LHCN-M2 (cell line): ENCODE results near the gene CA4. TPM values are rescaled to one million over a fixed set of nuclear protein-coding genes. Genes with fewer than 3 reads are reported as not detected.
A peak's percentile ranks its signal among the peaks of the same experiment; 100 is the strongest.

Source experiments
- DNase-seq: peaks from one replicate; pipeline ENCODE4 v3.0.0-alpha.2; 2012; ENCODE audit warnings: low read depth
- total RNA-seq: library from RNA; depleted of rRNA; stranded (reverse); fragments of >200 nt; gene quantifications from 2 replicates; pipeline ENCODE4 v1.2.3, GENCODE V29; 2014

Gene CA4
- total RNA-seq, 1 experiment from 2014 or later = not detected

GRCh38 chr17:60129164-60129563 is 20.6 kb upstream of the CA4 start:
- DNase-seq = no peak

- no peak for DNase-seq
These were observed 19.3 kb upstream of the CA4 start for GRCh38 chr17:60130466-60130865.

- peak; percentile 22 for DNase-seq
These were observed 15.2 kb upstream of the CA4 start for GRCh38 chr17:60134396-60135150.

GRCh38 chr17:60135151-60135950 is 14.4 kb upstream of the CA4 start:
- DNase-seq = peak; percentile 88

GRCh38 chr17:60135951-60136666 is 13.7 kb upstream of the CA4 start:
- no peak for DNase-seq

- no peak for DNase-seq
These were observed 12.0 kb upstream of the CA4 start for GRCh38 chr17:60137731-60138130.

- DNase-seq = no peak
These were observed 10.9 kb upstream of the CA4 start for GRCh38 chr17:60138769-60139437.

GRCh38 chr17:60139438-60140285 is 10.1 kb upstream of the CA4 start:
- DNase-seq = peak; percentile 37

GRCh38 chr17:60141111-60142018 is 8.4 kb upstream of the CA4 start:
- peak; percentile 25 for DNase-seq

- DNase-seq = peak; percentile 86
These were observed 6.8 kb upstream of the CA4 start for GRCh38 chr17:60142872-60143499.

GRCh38 chr17:60145006-60145935 is 4.5 kb upstream of the CA4 start:
- no peak for DNase-seq

- DNase-seq = no peak
These were observed 3.6 kb upstream of the CA4 start for GRCh38 chr17:60146206-60146605.

GRCh38 chr17:60147553-60148223 is 2.1 kb upstream of the CA4 start:
- DNase-seq = no peak

- DNase-seq = no peak
These were observed 1.4 kb upstream of the CA4 start for GRCh38 chr17:60148373-60148772.

- no peak for DNase-seq
These were observed 1.6 kb downstream of the CA4 start for GRCh38 chr17:60151355-60151754.

- DNase-seq = no peak
These were observed 4.0 kb downstream of the CA4 start for GRCh38 chr17:60153606-60154390.
